OCI-M1 (cell line): Measurements from ENCODE around the gene ATP5PD.
"Not testable (repeated sequence)": the region's sequence is repeated elsewhere in the genome, so short reads cannot be mapped to it uniquely, and the experiment has no call there.

Experiments
- DNase-seq: peaks from one replicate; lab custom pipeline; 2025; lab: John Stamatoyannopoulos, UW

ATP5PD gene

GRCh38 chr17:75020331-75021110 lies 26.2 kb downstream of the ATP5PD start:
- no peak for DNase-seq

GRCh38 chr17:75019710-75020109 lies 27.1 kb downstream of the ATP5PD start:
- no peak for DNase-seq

GRCh38 chr17:75019146-75019545 lies 27.6 kb downstream of the ATP5PD start:
- no peak for DNase-seq

- DNase-seq = no peak
Observed at GRCh38 chr17:75013092-75013559, 33.6 kb downstream of the ATP5PD start.

GRCh38 chr17:75012346-75013091 lies 34.2 kb downstream of the ATP5PD start, which contains the start of gene MRPL58:
Gene MRPL58 (plus strand): TSS chr17:75012670. CDS start chr17:75012687, 17 bp downstream.
- DNase-seq = peak; percentile 85

- no peak for DNase-seq
Observed at GRCh38 chr17:75012096-75012345, 34.7 kb downstream of the ATP5PD start.

- no peak for DNase-seq
Observed at GRCh38 chr17:75011401-75012095, 35.2 kb downstream of the ATP5PD start.

GRCh38 chr17:75010683-75011400 lies 35.9 kb downstream of the ATP5PD start:
- peak; percentile 42 for DNase-seq

GRCh38 chr17:75009139-75009724 lies 37.5 kb downstream of the ATP5PD start:
- DNase-seq = no peak

GRCh38 chr17:75008373-75008772 lies 38.4 kb downstream of the ATP5PD start:
- no peak for DNase-seq

- DNase-seq = peak; percentile 76
Observed at GRCh38 chr17:75006653-75007052, 40.1 kb downstream of the ATP5PD start.

- not testable (repeated sequence) for DNase-seq
Observed at GRCh38 chr17:75006084-75006483, 40.7 kb downstream of the ATP5PD start.

GRCh38 chr17:75005291-75005690 lies 41.5 kb downstream of the ATP5PD start:
- DNase-seq = no peak

GRCh38 chr17:75004371-75004770 lies 42.4 kb downstream of the ATP5PD start:
- no peak for DNase-seq

- DNase-seq = no peak
Observed at GRCh38 chr17:75003957-75004355, 42.8 kb downstream of the ATP5PD start.

- DNase-seq = no peak
Observed at GRCh38 chr17:75003070-75003956, 43.5 kb downstream of the ATP5PD start.

- DNase-seq = no peak
Observed at GRCh38 chr17:75001915-75002843, 44.6 kb downstream of the ATP5PD start.

GRCh38 chr17:74999523-74999922 lies 47.2 kb downstream of the ATP5PD start:
- DNase-seq = no peak

GRCh38 chr17:74998783-74999182 lies 48.0 kb downstream of the ATP5PD start:
- no peak for DNase-seq

- no peak for DNase-seq
Observed at GRCh38 chr17:74995847-74996246, 50.9 kb downstream of the ATP5PD start.
